ENCODE measurements around the gene FRMD3.

Gene FRMD3

GRCh38 chr9:83505282-83505681 is 32.9 kb downstream of the FRMD3 start:
- TF ChIP-seq GATA2 (IDR thresholded peaks at IDR 0.05; ENCODE audit: low read depth, low read length) = no peak

- TF ChIP-seq GATA3 (IDR thresholded peaks at IDR 0.05; ENCODE audit: low read depth, low read length) (no peak), GATA2 (IDR thresholded peaks at IDR 0.05; ENCODE audit: low read depth, low read length) (no peak)
These were observed 34.3 kb downstream of the FRMD3 start for GRCh38 chr9:83503866-83504265.

GRCh38 chr9:83501565-83501964 is 36.6 kb downstream of the FRMD3 start:
- TF ChIP-seq GATA2 (IDR thresholded peaks at IDR 0.05; ENCODE audit: low read depth, low read length) (no peak), GATA3 (IDR thresholded peaks at IDR 0.05; ENCODE audit: low read depth, low read length) (no peak)

- TF ChIP-seq GATA2 (IDR thresholded peaks at IDR 0.05; ENCODE audit: low read depth, low read length) = no peak
These were observed 40.8 kb downstream of the FRMD3 start for GRCh38 chr9:83497441-83497840.

- TF ChIP-seq GATA2 (IDR thresholded peaks at IDR 0.05; ENCODE audit: low read depth, low read length) (no peak), GATA3 (IDR thresholded peaks at IDR 0.05; ENCODE audit: low read depth, low read length) (no peak)
These were observed 46.2 kb downstream of the FRMD3 start for GRCh38 chr9:83491995-83492394.

GRCh38 chr9:83491413-83491812 is 46.8 kb downstream of the FRMD3 start:
- TF ChIP-seq GATA2 (IDR thresholded peaks at IDR 0.05; ENCODE audit: low read depth, low read length) (no peak), GATA3 (IDR thresholded peaks at IDR 0.05; ENCODE audit: low read depth, low read length) (no peak)

- no peak for TF ChIP-seq GATA2 (IDR thresholded peaks at IDR 0.05; ENCODE audit: low read depth, low read length)
- TF ChIP-seq GATA3 (IDR thresholded peaks at IDR 0.05; ENCODE audit: low read depth, low read length) = no peak
These were observed 48.2 kb downstream of the FRMD3 start for GRCh38 chr9:83489961-83490360.

GRCh38 chr9:83484990-83485389 is 53.2 kb downstream of the FRMD3 start:
- no peak for TF ChIP-seq GATA2 (IDR thresholded peaks at IDR 0.05; ENCODE audit: low read depth, low read length)
- TF ChIP-seq GATA3 (IDR thresholded peaks at IDR 0.05; ENCODE audit: low read depth, low read length) = no peak

GRCh38 chr9:83483223-83483622 is 55.0 kb downstream of the FRMD3 start:
- TF ChIP-seq GATA3 (IDR thresholded peaks at IDR 0.05; ENCODE audit: low read depth, low read length) (no peak), GATA2 (IDR thresholded peaks at IDR 0.05; ENCODE audit: low read depth, low read length) (no peak)

- TF ChIP-seq GATA2 (IDR thresholded peaks at IDR 0.05; ENCODE audit: low read depth, low read length) = no peak
- no peak for TF ChIP-seq GATA3 (IDR thresholded peaks at IDR 0.05; ENCODE audit: low read depth, low read length)
These were observed 58.4 kb downstream of the FRMD3 start for GRCh38 chr9:83479765-83480164.

- TF ChIP-seq GATA3 (IDR thresholded peaks at IDR 0.05; ENCODE audit: low read depth, low read length) (no peak), GATA2 (IDR thresholded peaks at IDR 0.05; ENCODE audit: low read depth, low read length) (no peak)
These were observed 60.6 kb downstream of the FRMD3 start for GRCh38 chr9:83477571-83477970.

- TF ChIP-seq GATA2 (IDR thresholded peaks at IDR 0.05; ENCODE audit: low read depth, low read length) (no peak), GATA3 (IDR thresholded peaks at IDR 0.05; ENCODE audit: low read depth, low read length) (no peak)
These were observed 61.1 kb downstream of the FRMD3 start for GRCh38 chr9:83477120-83477519.

- TF ChIP-seq GATA2 (IDR thresholded peaks at IDR 0.05; ENCODE audit: low read depth, low read length) = no peak
- no peak for TF ChIP-seq GATA3 (IDR thresholded peaks at IDR 0.05; ENCODE audit: low read depth, low read length)
These were observed 61.7 kb downstream of the FRMD3 start for GRCh38 chr9:83476513-83476912.

GRCh38 chr9:83475741-83476140 is 62.5 kb downstream of the FRMD3 start:
- TF ChIP-seq GATA2 (IDR thresholded peaks at IDR 0.05; ENCODE audit: low read depth, low read length) (no peak), GATA3 (IDR thresholded peaks at IDR 0.05; ENCODE audit: low read depth, low read length) (no peak)

GRCh38 chr9:83474631-83475030 is 63.6 kb downstream of the FRMD3 start:
- TF ChIP-seq GATA3 (IDR thresholded peaks at IDR 0.05; ENCODE audit: low read depth, low read length) (no peak), GATA2 (IDR thresholded peaks at IDR 0.05; ENCODE audit: low read depth, low read length) (no peak)

GRCh38 chr9:83473488-83473971 is 64.7 kb downstream of the FRMD3 start:
- no peak for TF ChIP-seq GATA2 (IDR thresholded peaks at IDR 0.05; ENCODE audit: low read depth, low read length)
- no peak for TF ChIP-seq GATA3 (IDR thresholded peaks at IDR 0.05; ENCODE audit: low read depth, low read length)
